HCT116 (cell line): ENCODE data around the gene KMT2B. TPM values are rescaled to one million over a fixed set of nuclear protein-coding genes. Genes with fewer than 3 reads are reported as not detected.

Experiments used
- EGR1 ChIP-seq: IDR thresholded peaks from 2 replicates; pipeline ENCODE4 v1.6.1; 2012; ENCODE audit warnings: low read depth
- ELF1 ChIP-seq: IDR thresholded peaks from 2 replicates; pipeline ENCODE4 v1.6.1; 2012; ENCODE audit warnings: low read depth, borderline replicate concordance
- SIN3A ChIP-seq: IDR thresholded peaks from 2 replicates; pipeline ENCODE4 v1.6.1; 2012; ENCODE audit warnings: low read depth
- TCF7L2 ChIP-seq: IDR thresholded peaks from 2 replicates; pipeline ENCODE4 v1.7.0; 2011; ENCODE audit warnings: borderline replicate concordance, inconsistent platforms; ENCODE audit not compliant: insufficient read depth, insufficient read length; ENCODE audit errors: extremely low read depth
- ZFX ChIP-seq: fragments of 450-650 bp; IDR thresholded peaks from 2 replicates; pipeline ENCODE4 v1.6.1; 2017
- ZNF274 ChIP-seq: fragments of 200-500 bp; sonication (Bioruptor generic); IDR thresholded peaks from 2 replicates; pipeline ENCODE4 v1.6.1; 2014; ENCODE audit warnings: mild to moderate bottlenecking, low read depth, low read length, inconsistent platforms
- total RNA-seq: library from RNA; stranded (reverse); gene quantifications from one replicate; pipeline ENCODE4 v1.2.1, GENCODE V29; 2021; ENCODE audit not compliant: unreplicated experiment
- TF ChIP-seq, protein P1 (sequence below), 3 experiments: fragments of 200-600 bp in 1 of 3; sonication (generic) in 1 of 3; IDR thresholded peaks in 2 of 3; conservative IDR thresholded peaks in 1 of 3; 2 replicates each; pipeline ENCODE4 v1.5.1; 2012 to 2017; ENCODE audit warnings: low read depth in 2 of 3, low read length in 2 of 3, antibody characterized with exemption in 1 of 3, borderline replicate concordance in 1 of 3, control low read depth in 1 of 3, mild to moderate bottlenecking in 1 of 3, mixed read lengths in 1 of 3, mixed run types in 1 of 3, moderate library complexity in 1 of 3; ENCODE audit not compliant: insufficient read depth in 1 of 3
- TF ChIP-seq, protein P2 (sequence below): IDR thresholded peaks from 2 replicates; pipeline ENCODE4 v1.6.1; 2012; ENCODE audit warnings: low read depth

Gene KMT2B
- total RNA-seq, 1 experiment from 2014 or later: 29.9 TPM

DNA sequence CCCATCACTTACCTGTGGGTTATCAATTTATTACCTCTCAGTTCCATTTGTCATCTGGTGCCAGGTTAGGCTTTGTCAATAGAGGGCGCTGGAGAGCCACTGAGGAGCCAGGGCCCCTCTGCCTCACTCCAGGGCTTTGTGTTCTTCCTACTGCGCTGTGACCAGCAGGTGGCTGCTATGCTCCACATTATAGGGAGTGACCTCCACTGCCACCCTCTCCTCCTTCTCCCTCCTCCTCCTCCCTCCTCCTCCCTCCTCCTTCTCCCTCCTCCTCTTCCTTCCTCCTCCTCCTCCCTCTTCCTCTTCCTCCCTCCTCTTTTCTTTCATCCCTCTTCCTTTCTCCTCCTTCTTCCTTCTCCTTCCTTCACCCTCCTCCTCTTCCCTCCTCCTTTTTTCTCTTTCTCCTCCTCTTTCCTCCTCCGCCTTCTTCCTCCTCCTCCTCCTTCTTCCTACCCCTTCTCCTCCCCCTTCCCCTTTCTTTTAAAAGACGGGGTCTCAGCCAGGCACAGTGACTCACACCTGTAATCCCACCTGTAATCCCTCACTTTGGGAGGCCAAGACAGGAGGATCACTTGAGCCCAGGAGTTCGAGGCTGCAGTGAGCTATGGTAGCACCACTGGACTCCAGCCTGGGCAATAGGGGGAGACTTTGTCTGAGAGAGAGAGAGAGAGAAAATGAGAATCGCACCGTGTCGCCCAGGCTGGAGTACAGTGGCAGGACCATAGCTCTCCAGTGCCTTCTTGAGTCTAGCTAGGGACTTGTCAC lies 23.8 kb upstream of the KMT2B start (continued):
- TF ChIP-seq ELF1 (no peak), SIN3A (no peak), TCF7L2 (peak; percentile 19), EGR1 (no peak), ZFX (no peak), ZNF274 (no peak)
- TF ChIP-seq, protein P1, sequence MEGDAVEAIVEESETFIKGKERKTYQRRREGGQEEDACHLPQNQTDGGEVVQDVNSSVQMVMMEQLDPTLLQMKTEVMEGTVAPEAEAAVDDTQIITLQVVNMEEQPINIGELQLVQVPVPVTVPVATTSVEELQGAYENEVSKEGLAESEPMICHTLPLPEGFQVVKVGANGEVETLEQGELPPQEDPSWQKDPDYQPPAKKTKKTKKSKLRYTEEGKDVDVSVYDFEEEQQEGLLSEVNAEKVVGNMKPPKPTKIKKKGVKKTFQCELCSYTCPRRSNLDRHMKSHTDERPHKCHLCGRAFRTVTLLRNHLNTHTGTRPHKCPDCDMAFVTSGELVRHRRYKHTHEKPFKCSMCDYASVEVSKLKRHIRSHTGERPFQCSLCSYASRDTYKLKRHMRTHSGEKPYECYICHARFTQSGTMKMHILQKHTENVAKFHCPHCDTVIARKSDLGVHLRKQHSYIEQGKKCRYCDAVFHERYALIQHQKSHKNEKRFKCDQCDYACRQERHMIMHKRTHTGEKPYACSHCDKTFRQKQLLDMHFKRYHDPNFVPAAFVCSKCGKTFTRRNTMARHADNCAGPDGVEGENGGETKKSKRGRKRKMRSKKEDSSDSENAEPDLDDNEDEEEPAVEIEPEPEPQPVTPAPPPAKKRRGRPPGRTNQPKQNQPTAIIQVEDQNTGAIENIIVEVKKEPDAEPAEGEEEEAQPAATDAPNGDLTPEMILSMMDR (IDR thresholded peaks at IDR 0.05 in 2 of 3, conservative IDR thresholded peaks at IDR 0.05 in 1 of 3; ENCODE audit: borderline replicate concordance in 1 of 3, insufficient read depth in 1 of 3, low read depth in 2 of 3, low read length in 2 of 3): peak; percentile 98 to 99 (median 99)
- TF ChIP-seq, protein P2, sequence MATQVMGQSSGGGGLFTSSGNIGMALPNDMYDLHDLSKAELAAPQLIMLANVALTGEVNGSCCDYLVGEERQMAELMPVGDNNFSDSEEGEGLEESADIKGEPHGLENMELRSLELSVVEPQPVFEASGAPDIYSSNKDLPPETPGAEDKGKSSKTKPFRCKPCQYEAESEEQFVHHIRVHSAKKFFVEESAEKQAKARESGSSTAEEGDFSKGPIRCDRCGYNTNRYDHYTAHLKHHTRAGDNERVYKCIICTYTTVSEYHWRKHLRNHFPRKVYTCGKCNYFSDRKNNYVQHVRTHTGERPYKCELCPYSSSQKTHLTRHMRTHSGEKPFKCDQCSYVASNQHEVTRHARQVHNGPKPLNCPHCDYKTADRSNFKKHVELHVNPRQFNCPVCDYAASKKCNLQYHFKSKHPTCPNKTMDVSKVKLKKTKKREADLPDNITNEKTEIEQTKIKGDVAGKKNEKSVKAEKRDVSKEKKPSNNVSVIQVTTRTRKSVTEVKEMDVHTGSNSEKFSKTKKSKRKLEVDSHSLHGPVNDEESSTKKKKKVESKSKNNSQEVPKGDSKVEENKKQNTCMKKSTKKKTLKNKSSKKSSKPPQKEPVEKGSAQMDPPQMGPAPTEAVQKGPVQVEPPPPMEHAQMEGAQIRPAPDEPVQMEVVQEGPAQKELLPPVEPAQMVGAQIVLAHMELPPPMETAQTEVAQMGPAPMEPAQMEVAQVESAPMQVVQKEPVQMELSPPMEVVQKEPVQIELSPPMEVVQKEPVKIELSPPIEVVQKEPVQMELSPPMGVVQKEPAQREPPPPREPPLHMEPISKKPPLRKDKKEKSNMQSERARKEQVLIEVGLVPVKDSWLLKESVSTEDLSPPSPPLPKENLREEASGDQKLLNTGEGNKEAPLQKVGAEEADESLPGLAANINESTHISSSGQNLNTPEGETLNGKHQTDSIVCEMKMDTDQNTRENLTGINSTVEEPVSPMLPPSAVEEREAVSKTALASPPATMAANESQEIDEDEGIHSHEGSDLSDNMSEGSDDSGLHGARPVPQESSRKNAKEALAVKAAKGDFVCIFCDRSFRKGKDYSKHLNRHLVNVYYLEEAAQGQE: no peak
